ENCODE data around the gene TFF2.

The TFF2 gene

DNA sequence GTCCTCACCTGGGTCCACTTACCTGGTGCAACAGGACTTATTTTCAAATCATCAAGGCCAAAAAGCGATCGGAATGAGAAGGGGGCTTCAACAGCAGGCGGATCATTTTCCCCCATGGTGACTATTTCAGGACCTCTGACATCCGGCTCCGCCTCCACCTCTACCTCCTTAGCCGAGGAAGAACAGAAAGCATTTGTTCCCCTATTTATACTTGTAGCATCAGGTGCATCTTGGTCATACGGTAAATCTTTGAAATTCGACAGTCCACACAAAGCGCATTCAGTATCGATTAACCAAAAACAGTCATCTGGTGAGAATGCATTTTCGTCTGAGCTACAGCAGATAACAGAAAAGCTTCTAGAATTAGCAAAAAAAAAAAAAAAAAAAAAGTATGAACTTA lies 44.5 kb upstream of the TFF2 start:
- no peak overlapping the region for H3K4me3 ChIP-seq (ENCODE audit: low read length)
- DNase-seq (ENCODE audit: low read depth): no peak
- TF ChIP-seq, protein P1, sequence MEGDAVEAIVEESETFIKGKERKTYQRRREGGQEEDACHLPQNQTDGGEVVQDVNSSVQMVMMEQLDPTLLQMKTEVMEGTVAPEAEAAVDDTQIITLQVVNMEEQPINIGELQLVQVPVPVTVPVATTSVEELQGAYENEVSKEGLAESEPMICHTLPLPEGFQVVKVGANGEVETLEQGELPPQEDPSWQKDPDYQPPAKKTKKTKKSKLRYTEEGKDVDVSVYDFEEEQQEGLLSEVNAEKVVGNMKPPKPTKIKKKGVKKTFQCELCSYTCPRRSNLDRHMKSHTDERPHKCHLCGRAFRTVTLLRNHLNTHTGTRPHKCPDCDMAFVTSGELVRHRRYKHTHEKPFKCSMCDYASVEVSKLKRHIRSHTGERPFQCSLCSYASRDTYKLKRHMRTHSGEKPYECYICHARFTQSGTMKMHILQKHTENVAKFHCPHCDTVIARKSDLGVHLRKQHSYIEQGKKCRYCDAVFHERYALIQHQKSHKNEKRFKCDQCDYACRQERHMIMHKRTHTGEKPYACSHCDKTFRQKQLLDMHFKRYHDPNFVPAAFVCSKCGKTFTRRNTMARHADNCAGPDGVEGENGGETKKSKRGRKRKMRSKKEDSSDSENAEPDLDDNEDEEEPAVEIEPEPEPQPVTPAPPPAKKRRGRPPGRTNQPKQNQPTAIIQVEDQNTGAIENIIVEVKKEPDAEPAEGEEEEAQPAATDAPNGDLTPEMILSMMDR (conservative IDR thresholded peaks at IDR 0.05; ENCODE audit: low read depth, low read length): no peak

DNA sequence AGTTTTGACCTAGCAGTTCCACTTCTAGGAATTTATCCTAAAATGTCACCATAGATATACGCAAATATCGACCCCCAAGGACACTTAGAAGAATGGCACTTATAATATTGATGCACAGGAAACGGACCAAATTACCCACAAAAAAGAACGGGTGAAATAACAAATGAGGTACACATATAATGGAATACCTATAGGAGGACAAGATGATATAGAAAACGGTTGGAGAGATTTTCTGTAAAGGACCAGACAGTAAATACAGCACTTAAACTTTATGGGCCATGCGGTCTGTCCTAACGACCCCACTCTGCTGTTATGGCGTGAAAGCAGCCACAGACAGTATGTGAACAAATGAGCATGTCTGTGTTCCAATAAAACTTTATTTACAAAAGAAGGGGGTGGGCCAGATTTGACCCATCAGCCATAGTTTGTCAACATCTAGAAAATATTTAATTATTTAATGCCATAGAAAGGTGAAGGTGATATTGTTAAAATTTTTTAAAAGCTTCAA lies 42.7 kb upstream of the TFF2 start:
- H3K4me3 ChIP-seq (ENCODE audit: low read length): no peak overlapping the region

DNA sequence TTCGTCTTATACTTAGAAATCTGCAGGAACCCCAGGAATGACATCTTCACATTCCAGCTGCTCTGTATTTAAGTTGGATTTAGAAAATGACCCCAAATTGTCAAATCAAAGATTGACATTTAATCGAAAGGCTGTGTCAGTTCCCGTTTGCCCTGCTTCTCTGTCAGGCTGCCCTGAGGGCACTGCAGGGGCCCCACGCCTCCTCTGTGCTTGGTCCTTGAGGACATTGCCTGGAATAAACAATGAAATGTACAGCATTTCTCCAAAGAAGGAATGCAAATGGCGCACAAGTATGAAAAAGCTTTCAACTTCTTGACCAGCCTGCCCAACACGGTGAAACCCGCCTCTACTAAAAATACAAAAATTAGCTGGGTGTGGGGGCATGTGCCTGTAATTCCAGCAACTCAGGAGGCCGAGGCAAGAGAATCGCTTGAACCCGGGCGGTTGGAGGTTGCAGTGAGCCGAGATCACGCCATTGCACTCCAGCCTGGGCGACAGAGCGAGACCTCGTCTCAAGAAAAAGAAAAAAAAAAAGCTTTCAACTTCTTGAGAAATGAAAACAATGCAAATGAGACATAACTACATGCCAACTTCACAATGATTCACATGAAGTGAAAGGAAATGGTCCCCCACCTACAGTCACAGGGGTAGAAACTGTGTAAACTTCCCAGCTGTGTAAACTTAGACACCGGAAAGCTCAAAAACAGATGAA lies 42.1 kb upstream of the TFF2 start:
- DNase-seq (ENCODE audit: low read depth): no peak
- no peak overlapping the region for H3K4me3 ChIP-seq (ENCODE audit: low read length)
- TF ChIP-seq, protein P1 (conservative IDR thresholded peaks at IDR 0.05; ENCODE audit: low read depth, low read length): no peak

More for the DNA sequence above, 42.7 kb upstream of the TFF2 start:
- DNase-seq (ENCODE audit: low read depth): no peak
- TF ChIP-seq, protein P1 (conservative IDR thresholded peaks at IDR 0.05; ENCODE audit: low read depth, low read length): no peak

DNA sequence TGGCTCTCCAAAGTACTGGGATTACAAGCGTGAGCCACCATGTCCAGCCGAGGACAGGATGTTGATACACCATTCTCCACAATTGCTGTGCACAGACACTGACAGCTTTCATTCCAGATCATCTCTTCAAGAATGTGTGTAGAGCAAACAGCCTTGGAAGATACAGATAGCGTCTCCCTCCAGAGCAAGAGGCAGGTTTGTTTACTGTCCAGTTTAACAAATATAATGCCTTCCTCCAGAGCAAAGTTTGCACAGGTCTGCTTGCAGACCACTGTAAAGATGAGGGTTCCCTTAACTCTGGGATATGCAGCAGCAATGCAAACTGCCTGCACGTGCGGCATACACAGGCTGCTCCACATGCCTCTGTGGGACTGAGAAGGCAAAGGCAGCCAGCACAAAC lies 40.5 kb upstream of the TFF2 start:
- TF ChIP-seq, protein P1 (conservative IDR thresholded peaks at IDR 0.05; ENCODE audit: low read depth, low read length): no peak
- DNase-seq (ENCODE audit: low read depth): no peak
- no peak overlapping the region for H3K4me3 ChIP-seq (ENCODE audit: low read length)

DNA sequence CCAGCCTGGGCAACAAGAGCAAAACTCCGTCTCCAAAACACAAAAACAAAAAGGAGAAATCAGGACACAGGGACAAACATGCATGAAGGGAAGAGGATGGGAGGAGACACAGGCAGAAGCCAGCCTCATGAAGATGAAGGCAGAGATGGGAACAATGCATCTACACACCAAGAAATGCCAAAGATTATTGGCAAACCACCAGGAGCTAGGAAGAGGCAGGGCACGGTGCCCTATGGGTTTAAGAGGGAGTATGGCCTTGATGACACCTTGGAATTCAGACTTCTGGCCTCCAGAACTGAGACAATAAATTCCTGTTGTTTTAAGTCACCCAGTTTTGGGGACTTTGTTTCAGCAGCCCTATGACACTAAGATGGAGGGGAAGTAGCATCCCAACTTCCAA lies 39.9 kb upstream of the TFF2 start:
- no peak overlapping the region for H3K4me3 ChIP-seq (ENCODE audit: low read length)
- no peak for DNase-seq (ENCODE audit: low read depth)
- TF ChIP-seq, protein P1 (conservative IDR thresholded peaks at IDR 0.05; ENCODE audit: low read depth, low read length): no peak

DNA sequence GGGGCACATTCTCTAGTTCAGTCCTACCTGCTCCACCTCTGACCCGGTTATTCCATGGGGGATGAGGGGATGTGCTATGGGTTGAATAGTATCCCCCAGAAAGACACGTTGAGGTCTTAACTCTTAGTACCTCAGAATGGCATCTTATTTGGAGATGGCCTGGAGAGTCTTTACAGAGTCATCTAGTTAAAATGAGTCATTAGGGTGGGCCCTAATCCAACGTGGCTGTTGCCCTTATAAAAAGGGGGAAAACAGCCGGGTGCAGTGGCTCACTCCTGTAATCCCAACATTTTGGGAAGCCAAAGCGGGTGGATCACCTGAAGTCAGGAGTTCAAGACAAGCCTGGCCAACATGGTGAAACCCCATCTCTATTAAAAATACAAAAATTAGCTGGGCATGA lies 39.4 kb upstream of the TFF2 start:
- no peak for DNase-seq (ENCODE audit: low read depth)
- TF ChIP-seq, protein P1 (conservative IDR thresholded peaks at IDR 0.05; ENCODE audit: low read depth, low read length): no peak
- no peak overlapping the region for H3K4me3 ChIP-seq (ENCODE audit: low read length)

DNA sequence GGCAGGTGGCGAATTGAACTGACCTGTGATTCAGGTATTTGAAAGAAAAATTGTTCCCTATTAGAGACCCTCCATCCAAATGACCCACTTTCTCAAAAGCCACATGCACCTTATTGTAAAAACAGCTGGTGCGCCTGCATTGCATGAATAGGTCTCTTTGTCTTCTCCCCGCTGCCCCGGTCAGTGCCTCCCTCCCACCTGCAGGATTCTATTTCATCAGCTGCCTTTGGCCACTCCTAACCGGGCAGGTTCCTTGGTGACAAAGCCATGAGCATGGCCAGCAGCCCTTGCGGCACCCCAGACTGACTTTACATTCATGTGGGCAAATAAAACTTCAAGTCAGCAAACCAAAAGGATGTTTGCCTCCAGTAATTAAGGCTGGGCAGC lies 38.6 kb upstream of the TFF2 start:
- DNase-seq (ENCODE audit: low read depth): no peak
- TF ChIP-seq, protein P1 (conservative IDR thresholded peaks at IDR 0.05; ENCODE audit: low read depth, low read length): no peak
- H3K4me3 ChIP-seq (ENCODE audit: low read length): no peak overlapping the region

Data from retinal pigment epithelial cell (primary cell).